IgD-negative memory B cell (primary cell): ENCODE measurements around the gene VANGL1. TPM values are rescaled to one million over a fixed set of nuclear protein-coding genes. Genes with fewer than 3 reads are reported as not detected.
"Not testable (repeated sequence)": the region's sequence is repeated elsewhere in the genome, so short reads cannot be mapped to it uniquely, and the experiment has no call there.

Experiments
- H3K27ac Mint-ChIP-seq, 3 donors: one replicate each; pipeline ENCODE4 v1.8.0; 2020 to 2022; ENCODE audit warnings: mild to moderate bottlenecking in 3 of 3, mixed read lengths in 3 of 3, moderate library complexity in 1 of 3
- H3K27me3 Mint-ChIP-seq: one replicate; pipeline ENCODE4 v1.8.0; 2021; ENCODE audit warnings: mixed read lengths
- H3K36me3 Mint-ChIP-seq: one replicate; pipeline ENCODE4 v1.8.0; 2020; ENCODE audit warnings: mild to moderate bottlenecking, mixed read lengths
- H3K4me1 Mint-ChIP-seq, 3 donors: one replicate each; pipeline ENCODE4 v1.8.0; 2020 to 2022; ENCODE audit warnings: mixed read lengths in 3 of 3, mild to moderate bottlenecking in 1 of 3
- H3K4me3 Mint-ChIP-seq, 4 donors: one replicate each; pipeline ENCODE4 v1.8.0; 2020 to 2022; ENCODE audit warnings: mild to moderate bottlenecking in 4 of 4, mixed read lengths in 4 of 4, moderate library complexity in 3 of 4
- H3K9me3 Mint-ChIP-seq, 3 donors: one replicate each; pipeline ENCODE4 v1.8.0; 2020 to 2021; ENCODE audit warnings: mixed read lengths in 3 of 3, mild to moderate bottlenecking in 1 of 3
- polyA plus RNA-seq: library from polyadenylated mRNA; unstranded; fragments of 300-500 nt; fragmentation: Illumina TruSeq; gene quantifications from one replicate; pipeline ENCODE4 v1.2.3, GENCODE V29; 2021

VANGL1 gene
- polyA plus RNA-seq, 1 donor from 2014 or later = 1.5 TPM

DNA sequence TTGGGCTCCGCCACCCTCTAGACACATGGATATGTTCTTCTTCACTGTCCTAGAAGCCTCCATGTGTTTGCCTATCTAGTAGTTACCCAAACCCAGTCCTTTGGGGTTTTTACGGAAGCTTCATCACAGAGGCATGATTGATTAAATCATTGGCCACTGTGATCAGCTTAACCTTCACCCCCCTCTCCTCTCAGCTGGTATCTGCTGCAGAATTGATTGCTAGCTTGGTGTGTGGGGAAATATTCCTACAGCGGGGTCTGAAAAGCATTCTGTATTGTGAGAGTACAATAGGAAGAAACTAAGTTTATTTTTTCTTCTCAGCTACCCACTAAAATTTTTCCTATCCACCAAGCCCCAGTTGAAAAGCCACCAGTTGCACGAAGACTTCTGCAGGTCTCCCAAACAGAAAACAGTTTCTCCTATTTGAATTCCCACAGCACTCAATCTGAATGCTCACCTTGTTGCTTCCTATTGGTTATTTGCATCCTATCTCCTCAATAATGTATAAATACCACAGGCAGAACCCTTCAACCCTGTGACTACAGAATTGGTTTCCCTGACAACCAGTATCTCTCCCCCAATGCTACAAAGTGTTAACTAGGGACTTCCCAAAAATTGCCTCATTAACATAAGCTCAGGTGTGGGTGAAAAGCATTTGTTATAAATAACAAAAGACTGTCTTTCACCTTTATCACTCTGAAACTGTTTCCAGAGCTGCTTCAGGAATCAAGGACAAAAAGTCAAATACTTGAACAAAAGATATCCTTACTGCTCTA, 9.3 kb upstream of the VANGL1 start:
- H3K27ac Mint-ChIP-seq = no peak overlapping the region
- no peaks in the 10 kb centered on the region for H3K36me3 Mint-ChIP-seq
- H3K27me3 Mint-ChIP-seq = peaks cover 4% of the 10 kb centered on the region
- peaks cover 0 to 20% (median 5%) of the 10 kb centered on the region in 3 donors for H3K9me3 Mint-ChIP-seq
- no peak overlapping the region for H3K4me3 Mint-ChIP-seq
- no peaks in the 10 kb centered on the region for H3K4me1 Mint-ChIP-seq

DNA sequence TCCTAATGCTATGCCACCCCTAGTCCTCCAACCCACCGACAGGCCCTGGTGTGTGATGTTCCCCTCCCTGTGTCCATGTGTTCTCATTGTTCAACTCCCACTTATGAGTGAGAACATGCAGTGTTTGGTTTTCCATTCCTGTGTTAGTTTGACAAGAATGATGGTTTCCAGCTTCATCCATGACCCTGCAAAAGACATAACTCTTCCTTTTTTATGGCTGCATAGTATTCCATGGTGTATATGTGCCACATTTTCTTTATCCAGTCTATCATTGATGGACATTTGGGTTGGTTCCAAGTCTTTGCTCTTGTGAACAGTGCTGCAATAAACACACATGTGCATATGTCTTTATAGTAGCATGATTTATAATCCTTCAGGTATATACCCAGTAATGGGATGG, 8.2 kb upstream of the VANGL1 start:
- H3K9me3 Mint-ChIP-seq = peaks cover 0 to 20% (median 13%) of the 10 kb centered on the region in 3 donors
- H3K4me3 Mint-ChIP-seq, H3K27me3 Mint-ChIP-seq, H3K27ac Mint-ChIP-seq, H3K36me3 Mint-ChIP-seq, H3K4me1 Mint-ChIP-seq: not testable (repeated sequence)

DNA sequence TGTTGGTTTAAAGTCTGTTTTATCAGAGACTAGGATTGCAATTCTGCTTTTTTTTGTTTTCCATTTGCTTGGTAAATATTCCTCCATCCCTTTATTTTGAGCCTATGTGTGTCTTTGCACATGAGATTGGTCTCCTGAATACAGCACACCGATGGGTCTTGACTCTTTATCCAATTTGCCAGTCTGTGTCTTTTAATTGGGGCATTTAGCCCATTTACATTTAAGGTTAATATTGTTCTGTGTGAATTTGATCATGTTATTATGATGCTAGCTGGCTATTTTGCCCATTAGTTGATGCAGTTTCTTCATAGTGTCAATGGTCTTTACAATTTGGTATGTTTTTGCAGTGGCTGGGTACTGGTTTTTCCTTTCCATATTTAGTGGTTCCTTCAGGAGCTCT, 4.5 kb upstream of the VANGL1 start:
- not testable (repeated sequence) for H3K36me3 Mint-ChIP-seq, H3K4me1 Mint-ChIP-seq, H3K27ac Mint-ChIP-seq, H3K4me3 Mint-ChIP-seq
- H3K27me3 Mint-ChIP-seq = peaks cover 14% of the 10 kb centered on the region
- H3K9me3 Mint-ChIP-seq = peaks cover 5 to 22% (median 18%) of the 10 kb centered on the region in 3 donors

DNA sequence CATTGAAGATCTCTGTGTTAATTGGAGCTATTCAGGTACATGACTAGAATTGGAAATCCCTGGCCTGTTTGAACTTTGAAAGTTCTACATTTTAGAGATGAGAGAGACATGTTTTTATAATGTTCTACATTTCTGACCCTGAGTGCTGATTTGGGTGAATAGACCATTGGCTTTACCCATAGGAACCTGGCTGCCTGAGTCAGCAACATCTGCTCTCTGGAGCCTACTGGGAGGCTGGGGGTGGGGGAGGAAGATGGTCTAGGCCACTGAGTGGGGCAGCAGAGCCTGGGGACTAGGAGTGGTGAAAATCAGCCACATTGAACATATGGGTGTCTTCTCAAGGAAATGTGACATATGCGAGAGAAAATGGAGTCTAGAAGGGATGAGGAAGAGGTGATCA, 1.4 kb upstream of the VANGL1 start:
- Mint-ChIP-seq H3K27me3 (peaks cover 27% of the 10 kb centered on the region), H3K9me3 (peaks cover 5 to 20% (median 18%) of the 10 kb centered on the region in 3 donors), H3K36me3 (no peaks in the 10 kb centered on the region), H3K4me1 (peaks cover 0 to 12% (median 8%) of the 10 kb centered on the region in 3 donors), H3K4me3 (peak overlapping the region in 2 of 4 donors; percentile 0 to 4), H3K27ac (peak overlapping the region in 1 of 3 donors; percentile 44)

DNA sequence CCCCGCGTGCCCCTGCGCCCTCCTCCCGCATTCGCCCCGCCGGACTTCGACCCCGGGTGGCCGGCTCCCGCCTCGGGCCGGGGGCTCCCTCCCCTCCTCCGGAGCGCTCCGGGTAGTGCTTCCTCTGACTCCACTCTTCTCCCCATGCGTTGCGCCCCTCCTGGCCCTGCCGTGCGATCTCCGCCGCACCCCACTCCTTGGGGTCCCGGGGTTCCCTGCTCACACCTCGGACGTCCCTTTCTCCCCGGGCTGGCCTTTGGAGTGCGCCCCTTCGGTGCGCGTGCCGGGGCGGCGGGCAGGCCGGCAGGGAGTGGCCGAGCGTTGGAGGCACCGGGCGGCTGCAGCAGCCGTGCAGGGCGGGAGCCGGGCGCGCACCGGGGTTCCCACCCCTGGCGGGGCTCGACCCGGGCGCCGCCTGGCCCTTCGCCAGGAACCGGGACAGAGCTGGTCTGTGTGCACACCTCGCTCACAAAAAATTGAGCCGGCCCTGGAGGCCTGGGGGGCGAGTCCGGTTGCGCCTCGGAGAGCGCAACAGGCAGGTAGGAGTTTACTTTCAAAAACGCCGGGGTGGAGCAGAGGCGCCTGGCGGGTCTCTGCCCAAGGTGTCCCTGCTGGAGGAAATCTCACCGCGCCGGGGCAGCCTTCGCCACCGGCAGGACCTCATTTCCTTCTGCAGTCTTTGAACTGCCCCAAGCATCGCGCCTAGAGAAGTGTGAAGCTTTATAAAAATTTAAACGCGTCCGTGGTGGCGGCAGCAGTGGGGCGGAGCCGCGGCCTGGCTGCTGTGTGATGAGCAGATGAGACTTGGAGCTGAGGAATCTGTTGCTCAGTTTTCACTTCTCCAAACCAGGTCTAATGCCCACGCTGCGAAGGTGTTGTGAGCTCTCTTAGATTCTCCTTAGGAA, 650 bp downstream of the VANGL1 start:
- Mint-ChIP-seq H3K27me3 (peaks cover 24% of the 10 kb centered on the region), H3K27ac (no peak overlapping the region), H3K9me3 (peaks cover 5 to 14% (median 7%) of the 10 kb centered on the region in 3 donors)

DNA sequence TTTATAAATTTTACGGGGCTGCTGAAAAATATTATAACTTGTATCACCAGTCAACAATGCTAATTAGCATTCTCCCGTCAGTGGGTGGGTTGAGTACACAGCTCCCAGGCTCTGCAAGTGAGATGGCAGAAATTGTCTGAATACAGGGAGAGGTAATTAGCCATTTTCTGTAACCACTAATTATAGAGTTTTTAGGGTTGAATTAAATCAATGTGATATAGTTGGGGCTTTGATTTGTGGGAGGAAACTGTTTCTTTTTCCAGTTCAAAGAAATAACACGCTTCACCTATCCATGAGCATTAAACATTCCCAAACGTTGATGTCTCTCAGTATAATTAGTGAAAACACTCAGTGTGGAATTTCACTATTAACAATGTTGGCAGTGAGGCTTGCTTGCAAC, 1.5 kb downstream of the VANGL1 start:
- no peak overlapping the region for H3K27ac Mint-ChIP-seq
- H3K36me3 Mint-ChIP-seq = no peaks in the 10 kb centered on the region
- H3K9me3 Mint-ChIP-seq = peaks cover 5 to 8% (median 5%) of the 10 kb centered on the region in 3 donors
- peaks cover 24% of the 10 kb centered on the region for H3K27me3 Mint-ChIP-seq
- H3K4me3 Mint-ChIP-seq = peak overlapping the region; percentile 78 to 91 (median 90)
- peaks cover 0 to 12% (median 8%) of the 10 kb centered on the region in 3 donors for H3K4me1 Mint-ChIP-seq

More for the DNA sequence above, 650 bp downstream of the VANGL1 start:
- H3K4me1 Mint-ChIP-seq = peaks cover 0 to 12% (median 8%) of the 10 kb centered on the region in 3 donors
- H3K4me3 Mint-ChIP-seq = peak overlapping the region; percentile 78 to 91 (median 90)
- no peaks in the 10 kb centered on the region for H3K36me3 Mint-ChIP-seq

DNA sequence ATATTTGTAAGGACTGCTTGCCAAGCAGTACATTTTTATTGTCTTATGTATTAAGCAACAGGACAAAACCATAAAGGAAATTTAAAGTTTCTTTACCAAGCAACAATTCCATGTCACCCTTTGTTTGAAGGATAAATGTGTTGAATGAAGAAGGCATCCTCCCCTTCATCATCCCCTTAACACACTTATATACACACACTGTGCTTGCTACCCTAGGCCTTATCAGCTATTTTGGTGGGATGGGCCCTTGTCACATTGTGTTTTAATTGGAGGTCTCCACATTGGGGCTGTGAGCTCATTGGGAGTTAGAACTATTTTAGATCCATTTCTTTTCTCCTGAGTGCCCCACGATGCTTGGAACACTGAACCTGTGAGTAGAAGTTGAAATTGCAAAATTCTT, 1.9 kb downstream of the VANGL1 start:
- Mint-ChIP-seq H3K9me3 (peaks cover 4 to 5% (median 5%) of the 10 kb centered on the region in 3 donors), H3K4me3 (peak overlapping the region in 2 of 4 donors; percentile 78 to 89), H3K36me3 (no peaks in the 10 kb centered on the region), H3K4me1 (peaks cover 0 to 12% (median 8%) of the 10 kb centered on the region in 3 donors), H3K27me3 (peaks cover 24% of the 10 kb centered on the region), H3K27ac (no peak overlapping the region)

DNA sequence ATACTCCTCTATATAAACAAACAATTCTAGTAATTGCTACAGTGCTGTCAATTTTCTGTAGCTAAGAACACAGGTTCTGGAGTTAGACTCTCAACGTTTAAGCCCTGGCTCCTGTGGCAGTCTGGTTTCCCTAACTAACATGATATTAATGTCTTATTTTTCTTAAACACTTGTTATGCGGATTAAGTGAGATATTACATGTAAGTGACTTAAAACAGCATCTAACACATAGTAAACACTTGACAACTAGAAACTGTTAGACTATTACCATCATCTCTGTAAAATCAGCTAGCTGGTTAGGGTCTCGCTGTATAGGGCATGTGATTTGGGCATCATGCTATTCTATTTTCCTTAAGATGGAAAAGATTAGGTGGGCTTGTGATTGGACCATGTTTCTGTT, 2.3 kb downstream of the VANGL1 start:
- H3K4me1 Mint-ChIP-seq = peaks cover 0 to 12% (median 8%) of the 10 kb centered on the region in 3 donors
- H3K36me3 Mint-ChIP-seq = no peaks in the 10 kb centered on the region
- H3K9me3 Mint-ChIP-seq = peaks cover 4 to 5% (median 5%) of the 10 kb centered on the region in 3 donors
- H3K27me3 Mint-ChIP-seq = peaks cover 24% of the 10 kb centered on the region
- no peak overlapping the region for H3K27ac Mint-ChIP-seq
- H3K4me3 Mint-ChIP-seq = no peak overlapping the region

DNA sequence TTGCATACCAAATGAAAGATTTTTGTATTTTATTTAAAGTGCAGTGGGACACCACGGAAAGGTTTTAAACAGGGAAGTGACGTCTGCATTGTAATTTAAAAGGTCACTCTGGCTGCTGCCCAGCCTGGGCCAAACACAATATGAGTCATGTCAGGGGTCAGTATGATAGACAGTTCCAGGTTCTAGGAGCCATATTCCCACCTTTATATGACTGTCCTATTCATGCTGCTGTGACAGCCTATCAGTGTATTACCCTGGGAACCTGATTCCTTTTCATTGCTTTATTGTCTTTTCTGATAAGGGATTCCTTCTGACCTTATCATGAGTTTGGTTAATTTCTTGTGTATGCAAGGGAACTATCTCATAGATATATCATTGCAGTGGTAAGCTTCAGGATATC, 5.3 kb downstream of the VANGL1 start:
- no peak overlapping the region for H3K27ac Mint-ChIP-seq
- no peaks in the 10 kb centered on the region for H3K36me3 Mint-ChIP-seq
- peaks cover 14% of the 10 kb centered on the region for H3K27me3 Mint-ChIP-seq
- peaks cover 3 to 12% (median 8%) of the 10 kb centered on the region in 3 donors for H3K4me1 Mint-ChIP-seq
- no peaks in the 10 kb centered on the region for H3K9me3 Mint-ChIP-seq
- H3K4me3 Mint-ChIP-seq = no peak overlapping the region

DNA sequence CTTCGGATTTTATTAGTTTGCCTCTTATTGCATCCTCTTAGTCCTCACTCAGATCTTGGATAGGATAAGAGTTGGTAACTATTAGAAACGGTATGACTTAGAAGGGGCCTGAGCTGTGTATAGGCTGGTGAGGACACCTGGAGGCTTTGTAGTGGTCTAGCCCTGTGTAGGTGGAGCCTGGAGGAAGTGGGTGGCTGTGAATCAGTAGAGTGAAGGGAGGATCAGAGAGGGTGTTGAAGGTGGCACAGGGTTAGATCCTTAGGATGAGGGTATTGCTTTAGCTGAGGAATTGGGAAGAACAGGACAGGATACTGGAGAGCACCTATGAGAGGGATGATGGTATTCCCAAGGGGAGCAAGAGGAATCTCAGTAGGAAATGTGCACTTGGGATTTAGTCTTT, 5.7 kb downstream of the VANGL1 start:
- Mint-ChIP-seq H3K4me3 (no peak overlapping the region), H3K9me3 (no peaks in the 10 kb centered on the region), H3K27ac (no peak overlapping the region), H3K27me3 (peaks cover 14% of the 10 kb centered on the region), H3K36me3 (no peaks in the 10 kb centered on the region), H3K4me1 (peaks cover 3 to 12% (median 8%) of the 10 kb centered on the region in 3 donors)

DNA sequence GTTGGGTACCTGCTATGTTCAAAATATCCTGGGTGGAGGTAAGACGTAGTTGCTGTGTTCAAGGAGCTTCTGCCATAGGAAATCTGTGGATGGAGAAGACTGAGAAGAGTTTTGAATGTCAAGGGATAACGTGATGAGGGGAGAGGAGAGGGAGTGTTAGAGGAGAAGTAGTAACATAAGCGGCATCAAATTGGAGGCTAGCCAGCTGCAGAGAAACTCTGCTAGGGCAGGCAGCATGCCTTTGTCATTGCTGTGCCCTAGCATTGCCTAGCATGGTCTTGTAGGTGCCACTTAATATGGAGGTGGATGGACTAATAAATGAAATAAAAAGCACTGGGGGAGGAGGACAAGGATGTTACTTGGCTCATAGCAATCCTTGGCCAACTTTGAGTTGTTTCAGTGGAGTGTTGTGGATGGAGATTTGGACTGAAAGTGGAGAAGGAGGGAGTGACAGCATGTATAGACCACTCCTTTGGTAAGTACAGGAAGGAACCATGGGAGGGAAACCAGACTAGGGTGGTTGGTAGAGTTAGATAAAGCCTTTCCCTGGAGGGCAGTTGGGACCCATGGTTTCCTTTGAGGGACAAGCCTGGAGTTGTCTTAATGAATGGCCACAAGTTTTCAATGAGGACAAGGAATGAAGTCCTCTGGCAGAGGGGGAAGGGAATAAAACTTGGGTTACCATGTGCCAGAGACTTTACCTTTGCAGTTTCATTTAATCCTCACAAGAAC, 6.3 kb downstream of the VANGL1 start:
- no peak overlapping the region for H3K4me3 Mint-ChIP-seq

DNA sequence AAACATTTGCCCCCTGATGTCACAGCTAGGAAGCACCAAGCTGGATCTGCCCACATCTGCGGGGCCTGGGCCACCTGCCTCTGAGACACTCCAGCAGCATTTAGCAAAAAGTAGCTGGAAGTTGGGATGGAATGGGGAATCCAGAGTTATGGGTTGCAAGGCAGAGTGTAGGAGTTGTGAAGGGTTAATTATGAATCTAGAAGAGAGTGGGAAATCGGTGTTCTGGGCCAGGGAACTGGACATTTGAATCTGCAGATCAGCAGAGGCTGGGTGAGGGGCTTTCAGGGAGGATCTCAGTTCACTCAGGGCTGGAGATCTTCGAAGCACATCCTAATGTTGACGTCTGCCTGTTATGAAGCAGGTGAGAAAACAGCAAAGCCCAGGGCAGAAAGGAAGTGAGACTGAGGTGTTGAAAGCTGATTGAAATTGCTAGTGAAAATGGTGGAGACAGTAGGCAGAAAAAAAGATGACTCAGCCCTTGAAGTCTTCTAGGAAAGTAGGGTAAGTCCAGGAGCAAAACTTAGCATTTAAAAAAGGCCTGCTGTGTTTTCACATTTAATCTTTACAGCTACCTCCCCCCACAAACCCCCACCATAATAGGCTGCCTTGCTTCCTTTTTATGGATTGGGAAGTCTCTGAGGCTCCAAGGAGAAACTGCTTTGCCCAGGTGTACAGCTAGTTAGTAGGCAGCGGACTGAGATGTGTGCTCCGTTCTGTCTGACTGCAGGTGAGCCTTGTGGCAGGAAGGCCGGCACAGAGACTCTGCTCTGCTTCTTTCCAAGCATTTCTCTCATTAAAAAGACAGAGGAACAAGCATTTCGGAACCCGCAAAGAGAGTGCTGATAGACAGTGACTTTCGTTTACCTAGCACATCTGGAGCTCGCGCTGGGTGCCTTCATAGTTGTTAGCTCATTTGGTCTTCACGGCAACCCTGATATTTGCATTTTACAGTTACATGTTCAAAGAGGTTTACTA, 7.2 kb downstream of the VANGL1 start:
- no peaks in the 10 kb centered on the region for H3K9me3 Mint-ChIP-seq
- H3K4me3 Mint-ChIP-seq = peak overlapping the region in 1 of 4 donors; percentile 15
- H3K27me3 Mint-ChIP-seq = peaks cover 5% of the 10 kb centered on the region
- no peak overlapping the region for H3K27ac Mint-ChIP-seq
- H3K4me1 Mint-ChIP-seq = peaks cover 0 to 6% (median 3%) of the 10 kb centered on the region in 3 donors
- no peaks in the 10 kb centered on the region for H3K36me3 Mint-ChIP-seq

More for the DNA sequence above, 6.3 kb downstream of the VANGL1 start:
- Mint-ChIP-seq H3K27me3 (peaks cover 8% of the 10 kb centered on the region), H3K9me3 (no peaks in the 10 kb centered on the region), H3K4me1 (peaks cover 3 to 9% (median 4%) of the 10 kb centered on the region in 3 donors), H3K27ac (no peak overlapping the region), H3K36me3 (no peaks in the 10 kb centered on the region)

DNA sequence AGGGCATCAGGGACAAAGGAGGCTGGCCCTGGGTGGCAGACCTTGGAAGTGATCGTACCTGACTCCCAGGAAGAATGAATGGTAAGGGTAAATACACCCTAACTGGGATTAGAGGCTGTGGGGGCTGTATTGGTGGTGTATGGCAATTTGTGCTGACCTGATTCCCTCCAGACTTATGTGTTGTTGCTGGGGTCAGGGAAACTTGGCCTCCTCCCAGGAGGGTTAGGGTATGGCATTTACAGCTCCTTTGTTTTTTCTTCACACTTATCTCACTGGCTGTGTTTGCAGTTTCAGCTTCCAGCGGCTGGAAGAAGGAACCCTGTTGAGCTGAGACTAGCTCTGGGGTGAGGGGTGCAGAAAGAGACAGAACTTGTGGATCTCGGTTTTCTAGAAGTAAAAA, 8.2 kb downstream of the VANGL1 start:
- Mint-ChIP-seq H3K36me3 (no peaks in the 10 kb centered on the region), H3K4me3 (no peak overlapping the region), H3K4me1 (peaks cover 0 to 6% (median 3%) of the 10 kb centered on the region in 3 donors), H3K27ac (no peak overlapping the region), H3K27me3 (no peaks in the 10 kb centered on the region), H3K9me3 (no peaks in the 10 kb centered on the region)

DNA sequence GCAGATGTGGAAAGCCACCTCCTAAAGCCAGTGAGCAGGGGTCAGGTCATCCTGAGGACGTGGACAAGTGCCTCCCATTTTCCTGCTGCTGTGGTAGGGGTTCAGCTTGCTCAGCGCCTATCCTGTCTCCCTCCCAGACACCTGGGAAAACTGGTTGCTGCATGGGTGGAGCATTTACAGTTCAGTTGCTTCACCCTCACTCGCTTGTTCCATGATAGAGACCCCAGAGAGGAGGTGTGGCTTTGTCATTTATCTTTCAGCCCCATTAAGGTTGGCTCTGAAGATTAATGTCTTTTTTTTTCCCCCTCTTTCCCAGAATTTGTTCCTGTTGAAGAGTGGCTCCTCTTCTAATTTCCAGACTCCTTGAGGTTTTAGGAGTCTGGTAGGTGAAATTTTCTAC, 9.2 kb downstream of the VANGL1 start:
- Mint-ChIP-seq H3K36me3 (no peaks in the 10 kb centered on the region), H3K4me1 (peaks cover 0 to 6% (median 3%) of the 10 kb centered on the region in 3 donors), H3K27ac (no peak overlapping the region)

More for the DNA sequence above, 9.2 kb downstream of the VANGL1 start:
- Mint-ChIP-seq H3K27me3 (no peaks in the 10 kb centered on the region), H3K4me3 (no peak overlapping the region), H3K9me3 (peaks cover 0 to 2% (median 0%) of the 10 kb centered on the region in 3 donors)
